ENCODE measurements around the gene PCGF1.
"Not testable (repeated sequence)": the region's sequence is repeated elsewhere in the genome, so short reads cannot be mapped to it uniquely, and the experiment has no call there.

Gene PCGF1

GRCh38 chr2:74499267-74499939, 8.1 kb downstream of the PCGF1 start, which contains the start of gene LBX2:
TSS of gene LBX2 (minus strand) at chr2:74499603. CDS start at chr2:74499537, 66 bp downstream.
- H3K36me3 Mint-ChIP-seq, result peaks cover 3% of the 10 kb centered on the region
- H3K9me3 Mint-ChIP-seq, result no peaks in the 10 kb centered on the region
- peaks cover 37% of the 10 kb centered on the region for H3K27me3 Mint-ChIP-seq
- H3K27ac Mint-ChIP-seq, result peak within 1 kb of the TSS; percentile 8
- peaks cover 44% of the 10 kb centered on the region for H3K4me1 Mint-ChIP-seq
- peak within 1 kb of the TSS; percentile 82 for H3K4me3 Mint-ChIP-seq

GRCh38 chr2:74498500-74499266, 8.8 kb downstream of the PCGF1 start:
- H3K9me3 Mint-ChIP-seq, result no peaks in the 10 kb centered on the region
- H3K27me3 Mint-ChIP-seq, result peaks cover 32% of the 10 kb centered on the region
- peak overlapping the region; percentile 8 for H3K27ac Mint-ChIP-seq
- H3K4me1 Mint-ChIP-seq, result peaks cover 37% of the 10 kb centered on the region
- H3K4me3 Mint-ChIP-seq, result peak overlapping the region; percentile 82
- peaks cover 6% of the 10 kb centered on the region for H3K36me3 Mint-ChIP-seq

- peaks cover 7% of the 10 kb centered on the region for H3K36me3 Mint-ChIP-seq
- peaks cover 31% of the 10 kb centered on the region for H3K4me1 Mint-ChIP-seq
- no peaks in the 10 kb centered on the region for H3K9me3 Mint-ChIP-seq
- H3K27me3 Mint-ChIP-seq, result peaks cover 29% of the 10 kb centered on the region
- peak overlapping the region; percentile 5 for H3K27ac Mint-ChIP-seq
- H3K4me3 Mint-ChIP-seq, result peak overlapping the region; percentile 82
Observed at GRCh38 chr2:74497777-74498499, 9.6 kb downstream of the PCGF1 start.

- peaks cover 23% of the 10 kb centered on the region for H3K27me3 Mint-ChIP-seq
- H3K36me3 Mint-ChIP-seq, result peaks cover 7% of the 10 kb centered on the region
- peak overlapping the region; percentile 82 for H3K4me3 Mint-ChIP-seq
- H3K9me3 Mint-ChIP-seq, result no peaks in the 10 kb centered on the region
- peaks cover 24% of the 10 kb centered on the region for H3K4me1 Mint-ChIP-seq
- no peak overlapping the region for H3K27ac Mint-ChIP-seq
Observed at GRCh38 chr2:74496997-74497776, 10.3 kb downstream of the PCGF1 start.

- Mint-ChIP-seq H3K9me3 (no peaks in the 10 kb centered on the region), H3K4me3 (no peak overlapping the region), H3K27ac (no peak overlapping the region), H3K4me1 (peaks cover 19% of the 10 kb centered on the region), H3K36me3 (peaks cover 7% of the 10 kb centered on the region), H3K27me3 (peaks cover 13% of the 10 kb centered on the region)
Observed at GRCh38 chr2:74495440-74495839, 12.1 kb downstream of the PCGF1 start.

GRCh38 chr2:74493546-74493945, 13.9 kb downstream of the PCGF1 start:
- H3K36me3 Mint-ChIP-seq, result peaks cover 7% of the 10 kb centered on the region
- no peak overlapping the region for H3K4me3 Mint-ChIP-seq
- peaks cover 5% of the 10 kb centered on the region for H3K27me3 Mint-ChIP-seq
- no peaks in the 10 kb centered on the region for H3K9me3 Mint-ChIP-seq
- peaks cover 11% of the 10 kb centered on the region for H3K4me1 Mint-ChIP-seq
- H3K27ac Mint-ChIP-seq, result no peak overlapping the region

- H3K4me1 Mint-ChIP-seq, result peaks cover 1% of the 10 kb centered on the region
- H3K27ac Mint-ChIP-seq, result no peak overlapping the region
- no peak overlapping the region for H3K4me3 Mint-ChIP-seq
- H3K36me3 Mint-ChIP-seq, result peaks cover 7% of the 10 kb centered on the region
- H3K9me3 Mint-ChIP-seq, result no peaks in the 10 kb centered on the region
- no peaks in the 10 kb centered on the region for H3K27me3 Mint-ChIP-seq
Observed at GRCh38 chr2:74491648-74492544, 15.6 kb downstream of the PCGF1 start.

- peaks cover 3% of the 10 kb centered on the region for H3K4me1 Mint-ChIP-seq
- no peaks in the 10 kb centered on the region for H3K27me3 Mint-ChIP-seq
- H3K36me3 Mint-ChIP-seq, result peaks cover 11% of the 10 kb centered on the region
- H3K4me3 Mint-ChIP-seq, result no peak overlapping the region
- H3K9me3 Mint-ChIP-seq, result no peaks in the 10 kb centered on the region
- H3K27ac Mint-ChIP-seq, result no peak overlapping the region
Observed at GRCh38 chr2:74489906-74490305, 17.6 kb downstream of the PCGF1 start.

GRCh38 chr2:74488643-74489481, 18.6 kb downstream of the PCGF1 start:
- Mint-ChIP-seq H3K27me3 (no peaks in the 10 kb centered on the region), H3K4me3 (no peak overlapping the region), H3K27ac (no peak overlapping the region), H3K4me1 (peaks cover 8% of the 10 kb centered on the region), H3K9me3 (no peaks in the 10 kb centered on the region), H3K36me3 (peaks cover 7% of the 10 kb centered on the region)

- Mint-ChIP-seq H3K36me3 (peaks cover 4% of the 10 kb centered on the region), H3K27ac (no peak overlapping the region), H3K27me3 (no peaks in the 10 kb centered on the region), H3K9me3 (no peaks in the 10 kb centered on the region), H3K4me1 (peaks cover 24% of the 10 kb centered on the region), H3K4me3 (no peak overlapping the region)
Observed at GRCh38 chr2:74486141-74486540, 21.4 kb downstream of the PCGF1 start.

- peaks cover 10% of the 10 kb centered on the region for H3K36me3 Mint-ChIP-seq
- H3K9me3 Mint-ChIP-seq, H3K27ac Mint-ChIP-seq, H3K27me3 Mint-ChIP-seq: not testable (repeated sequence)
- H3K4me1 Mint-ChIP-seq, result peaks cover 41% of the 10 kb centered on the region
- peak overlapping the region; percentile 99 for H3K4me3 Mint-ChIP-seq
Observed at GRCh38 chr2:74483675-74484164, 23.8 kb downstream of the PCGF1 start.

GRCh38 chr2:74482801-74483674, 24.5 kb downstream of the PCGF1 start, which contains the start of the genes CCDC142 and TTC31:
TSS of gene CCDC142 (minus strand) at chr2:74482998. CDS start at chr2:74482837, 161 bp downstream.
TSS of gene TTC31 (plus strand) at chr2:74483081. CDS start at chr2:74483096, 15 bp downstream.
- Mint-ChIP-seq H3K4me1 (peaks cover 41% of the 10 kb centered on the region), H3K36me3 (peaks cover 10% of the 10 kb centered on the region), H3K4me3 (peak within 1 kb of the TSS; percentile 99), H3K9me3 (no peaks in the 10 kb centered on the region), H3K27me3 (no peaks in the 10 kb centered on the region), H3K27ac (peak within 1 kb of the TSS; percentile 100)

All from activated naive CD4-positive, alpha-beta T cell treated with anti-CD3 and anti-CD28 coated beads, Interleukin-2, amount 50 U/mL, for 24 hours (primary cell).